HEK293 (cell line): ENCODE results near the gene ARMH4.

Source experiments
- CTCF ChIA-PET: fragments of 350-600 bp; formaldehyde crosslinking; extraction: SDS; loops from one replicate; lab custom pipeline; 2021; ENCODE audit warnings: antibody characterized with exemption; lab: Yijun Ruan, JAX
- POLR2A ChIA-PET: fragments of 300-600 bp; formaldehyde crosslinking; extraction: SDS; loops from one replicate; lab custom pipeline; 2020; ENCODE audit warnings: antibody characterized with exemption, inconsistent platforms; lab: Yijun Ruan, JAX
- H3K27ac ChIP-seq: fragments of 200-500 bp; sonication (Bioruptor generic); 2 replicates; pipeline ENCODE4 v1.5.1; 2014; ENCODE audit warnings: low read depth, low read length, control low read depth, inconsistent platforms; ENCODE audit errors: extremely low read depth
- H3K36me3 ChIP-seq, 2 experiments: fragments of 200-500 bp in 1 of 2; sonication (Bioruptor generic) in 1 of 2; 1 replicate in 1 of 2; 2 replicates in 1 of 2; pipeline ENCODE4 v1.5.1; 2014 to 2017; ENCODE audit warnings: inconsistent platforms in 2 of 2, low read length in 2 of 2; ENCODE audit not compliant: control insufficient read depth in 2 of 2, insufficient read depth in 1 of 2
- H3K4me1 ChIP-seq: fragments of 200-500 bp; sonication (Bioruptor generic); 2 replicates; pipeline ENCODE4 v1.5.1; 2014; ENCODE audit warnings: mild to moderate bottlenecking, low read length, inconsistent platforms; ENCODE audit not compliant: control insufficient read depth, insufficient read depth
- H3K4me3 ChIP-seq: 2 replicates; pipeline ENCODE4 v1.5.1; 2011; ENCODE audit warnings: low read depth, mild to moderate bottlenecking, control low read depth, low read length, moderate library complexity
- H3K9me3 ChIP-seq: fragments of 200-500 bp; sonication (Bioruptor generic); 2 replicates; pipeline ENCODE4 v1.5.1; 2014; ENCODE audit warnings: low read depth, low read length, inconsistent platforms; ENCODE audit not compliant: control insufficient read depth, insufficient read depth
- EGR2 ChIP-seq: fragments of 450-650 bp; formaldehyde crosslinking; IDR thresholded peaks from 2 replicates; pipeline ENCODE4 v1.5.1; 2016; ENCODE audit warnings: low read depth, missing biosample characterization, missing genetic modification characterization
- ELK4 ChIP-seq: IDR thresholded peaks from 2 replicates; pipeline ENCODE4 v1.6.1; 2011; ENCODE audit warnings: mild to moderate bottlenecking, low read depth, low read length, borderline replicate concordance
- PRDM4 ChIP-seq: fragments of 450-650 bp; formaldehyde crosslinking; IDR thresholded peaks from 2 replicates; pipeline ENCODE4 v1.5.1; 2017; ENCODE audit warnings: missing biosample characterization, missing genetic modification characterization
- SALL2 ChIP-seq: fragments of 450-650 bp; formaldehyde crosslinking; IDR thresholded peaks from 2 replicates; pipeline ENCODE4 v1.5.0; 2017; ENCODE audit warnings: missing biosample characterization, mild to moderate bottlenecking, missing genetic modification characterization, borderline replicate concordance
- ZEB2 ChIP-seq: fragments of 450-650 bp; formaldehyde crosslinking; IDR thresholded peaks from 2 replicates; pipeline ENCODE4 v1.5.1; 2016; ENCODE audit warnings: missing biosample characterization, missing genetic modification characterization
- ZNF10 ChIP-seq: fragments of 450-650 bp; formaldehyde crosslinking; IDR thresholded peaks from 2 replicates; pipeline ENCODE4 v1.5.1; 2017; ENCODE audit warnings: missing biosample characterization, missing genetic modification characterization
- ZNF138 ChIP-seq: fragments of 450-650 bp; formaldehyde crosslinking; IDR thresholded peaks from 2 replicates; pipeline ENCODE4 v1.5.1; 2016; ENCODE audit warnings: missing biosample characterization, missing genetic modification characterization, borderline replicate concordance
- ZNF146 ChIP-seq: fragments of 450-650 bp; formaldehyde crosslinking; IDR thresholded peaks from 2 replicates; pipeline ENCODE4 v1.5.1; 2016; ENCODE audit warnings: missing biosample characterization, missing genetic modification characterization
- ZNF202 ChIP-seq: fragments of 450-650 bp; formaldehyde crosslinking; IDR thresholded peaks from 2 replicates; pipeline ENCODE4 v1.5.1; 2016; ENCODE audit warnings: missing biosample characterization, missing genetic modification characterization, borderline replicate concordance
- ZNF214 ChIP-seq: fragments of 450-650 bp; formaldehyde crosslinking; IDR thresholded peaks from 2 replicates; pipeline ENCODE4 v1.5.1; 2017; ENCODE audit warnings: missing biosample characterization, mild to moderate bottlenecking, missing genetic modification characterization, borderline replicate concordance
- ZNF324 ChIP-seq: fragments of 450-650 bp; formaldehyde crosslinking; IDR thresholded peaks from 2 replicates; pipeline ENCODE4 v1.5.1; 2016; ENCODE audit warnings: missing biosample characterization, missing genetic modification characterization
- ZNF426 ChIP-seq: fragments of 450-650 bp; formaldehyde crosslinking; IDR thresholded peaks from 2 replicates; pipeline ENCODE4 v1.5.1; 2017; ENCODE audit warnings: missing biosample characterization, missing genetic modification characterization, mild to moderate bottlenecking, inconsistent platforms, moderate library complexity
- ZNF513 ChIP-seq: fragments of 450-650 bp; IDR thresholded peaks from 2 replicates; pipeline ENCODE4 v1.5.1; 2018; ENCODE audit warnings: missing biosample characterization, missing genetic modification characterization
- ZNF514 ChIP-seq: fragments of 450-650 bp; formaldehyde crosslinking; IDR thresholded peaks from 2 replicates; pipeline ENCODE4 v1.5.1; 2016; ENCODE audit warnings: missing biosample characterization, missing genetic modification characterization
- ZNF555 ChIP-seq: fragments of 450-650 bp; formaldehyde crosslinking; conservative IDR thresholded peaks from 2 replicates; pipeline ENCODE4 v1.5.1; 2017; ENCODE audit warnings: missing biosample characterization, mild to moderate bottlenecking, missing genetic modification characterization, inconsistent platforms
- ZNF585B ChIP-seq: fragments of 450-650 bp; formaldehyde crosslinking; IDR thresholded peaks from 2 replicates; pipeline ENCODE4 v1.5.1; 2016; ENCODE audit warnings: missing biosample characterization, missing genetic modification characterization
- ZNF600 ChIP-seq: fragments of 450-650 bp; formaldehyde crosslinking; IDR thresholded peaks from 2 replicates; pipeline ENCODE4 v1.5.1; 2016; ENCODE audit warnings: missing biosample characterization, missing genetic modification characterization
- ZNF626 ChIP-seq: fragments of 450-650 bp; sonication (Bioruptor Pico); formaldehyde crosslinking; IDR thresholded peaks from 2 replicates; pipeline ENCODE4 v1.5.1; 2018; ENCODE audit warnings: missing biosample characterization, missing genetic modification characterization, inconsistent platforms
- ZNF639 ChIP-seq: fragments of 450-650 bp; formaldehyde crosslinking; IDR thresholded peaks from 2 replicates; pipeline ENCODE4 v1.5.1; 2016; ENCODE audit warnings: missing biosample characterization, missing genetic modification characterization
- ZNF654 ChIP-seq: fragments of 450-650 bp; formaldehyde crosslinking; IDR thresholded peaks from 2 replicates; pipeline ENCODE4 v1.5.1; 2016; ENCODE audit warnings: low read depth, missing biosample characterization, missing genetic modification characterization
- ZNF701 ChIP-seq: fragments of 450-650 bp; formaldehyde crosslinking; IDR thresholded peaks from 2 replicates; pipeline ENCODE4 v1.5.1; 2016; ENCODE audit warnings: missing biosample characterization, missing genetic modification characterization
- ZNF76 ChIP-seq: fragments of 450-650 bp; formaldehyde crosslinking; IDR thresholded peaks from 2 replicates; pipeline ENCODE4; 2016; ENCODE audit warnings: low read depth, missing biosample characterization, missing genetic modification characterization, borderline replicate concordance
- ZNF830 ChIP-seq: fragments of 450-650 bp; IDR thresholded peaks from 2 replicates; pipeline ENCODE4 v1.5.0; 2018; ENCODE audit warnings: missing biosample characterization, missing genetic modification characterization, low read depth, mild to moderate bottlenecking, moderate library complexity

ARMH4 gene

GRCh38 chr14:58193542-58193941 lies 41.5 kb upstream of the ARMH4 start:
- H3K27ac ChIP-seq = no peak overlapping the region
- no peak overlapping the region for H3K4me3 ChIP-seq
- CTCF ChIA-PET = no interaction called here
- no peaks in the 10 kb centered on the region for H3K4me1 ChIP-seq
- no peaks in the 10 kb centered on the region for H3K36me3 ChIP-seq
- POLR2A ChIA-PET = no interaction called here
- TF ChIP-seq ZNF600 (tag by site-specific recombination) (no peak), ELK4 (no peak), ZEB2 (no peak), ZNF76 (tag by site-specific recombination) (no peak), ZNF555 (tag by site-specific recombination) (no peak), ZNF830 (tag by site-specific recombination) (no peak), ZNF626 (tag by site-specific recombination) (no peak)
- no peaks in the 10 kb centered on the region for H3K9me3 ChIP-seq

GRCh38 chr14:58191763-58192601 lies 40.0 kb upstream of the ARMH4 start:
- H3K27ac ChIP-seq = no peak overlapping the region
- TF ChIP-seq ZNF10 (tag by site-specific recombination) = no peak
- TF ChIP-seq ZNF324 (tag by site-specific recombination) = no peak
- no peak for TF ChIP-seq ZEB2
- no peak for TF ChIP-seq ZNF146
- no peak for TF ChIP-seq ZNF426 (tag by site-specific recombination)
- no peak for TF ChIP-seq EGR2 (tag by site-specific recombination)
- ChIA-PET POLR2A (interaction anchor here (1.2 kb wide), 1 partner anchor 8 kb away, joined by 4 read pairs; the partner anchor contains the start of gene ACTR10), CTCF (interaction anchor here (1.2 kb wide), 1 partner anchor 24 kb away, joined by 4 read pairs; no protein-coding TSS in a partner anchor)
- no peaks in the 10 kb centered on the region for H3K4me1 ChIP-seq
- no peak overlapping the region for H3K4me3 ChIP-seq
- no peaks in the 10 kb centered on the region for H3K36me3 ChIP-seq
- no peaks in the 10 kb centered on the region for H3K9me3 ChIP-seq

- H3K9me3 ChIP-seq = no peaks in the 10 kb centered on the region
- no peak overlapping the region for H3K27ac ChIP-seq
- CTCF ChIA-PET = interaction anchor here (0.6 kb wide), 1 partner anchor 249 kb away, joined by 4 read pairs; no protein-coding TSS in a partner anchor
- POLR2A ChIA-PET = no interaction called here
- H3K4me3 ChIP-seq = no peak overlapping the region
- H3K36me3 ChIP-seq = no peaks in the 10 kb centered on the region
- no peak for TF ChIP-seq ZEB2
- no peak for TF ChIP-seq ZNF585B
- TF ChIP-seq ZNF202 (tag by site-specific recombination) = no peak
- no peak for TF ChIP-seq PRDM4 (tag by site-specific recombination)
- TF ChIP-seq ZNF214 (tag by site-specific recombination) = no peak
- no peak for TF ChIP-seq ZNF639 (tag by site-specific recombination)
- no peak for TF ChIP-seq ZNF701 (tag by site-specific recombination)
- TF ChIP-seq ZNF138 (tag by site-specific recombination) = no peak
- TF ChIP-seq ZNF654 (tag by site-specific recombination) = no peak
- TF ChIP-seq ZNF513 (tag by site-specific recombination) = no peak
- TF ChIP-seq ZNF514 (tag by site-specific recombination) = no peak
- TF ChIP-seq SALL2 = no peak
- H3K4me1 ChIP-seq = no peaks in the 10 kb centered on the region
Measured at GRCh38 chr14:58189176-58189575, 37.2 kb upstream of the ARMH4 start.
